ENCODE results near the gene MYO5C.
A peak's percentile ranks its signal among the peaks of the same experiment; 100 is the strongest.

MYO5C gene

GRCh38 chr15:52214553-52214952, 81.1 kb downstream of the MYO5C start:
- DNase-seq (ENCODE audit: low read depth in 1 of 2, low spot score in 1 of 2) = no peak

GRCh38 chr15:52213206-52213605, 82.4 kb downstream of the MYO5C start:
- DNase-seq (ENCODE audit: low read depth in 1 of 2, low spot score in 1 of 2) = no peak

- DNase-seq (ENCODE audit: low read depth in 1 of 2, low spot score in 1 of 2) = peak; percentile 47 to 51
Observed at GRCh38 chr15:52208306-52208946, 87.2 kb downstream of the MYO5C start.

- no peak for DNase-seq (ENCODE audit: low read depth in 1 of 2, low spot score in 1 of 2)
Observed at GRCh38 chr15:52207191-52207590, 88.4 kb downstream of the MYO5C start.

- DNase-seq (ENCODE audit: low read depth in 1 of 2, low spot score in 1 of 2) = no peak
Observed at GRCh38 chr15:52206446-52206845, 89.2 kb downstream of the MYO5C start.

- DNase-seq (ENCODE audit: low read depth in 1 of 2, low spot score in 1 of 2) = no peak
Observed at GRCh38 chr15:52204657-52205056, 90.9 kb downstream of the MYO5C start.

GRCh38 chr15:52200831-52201365, 94.7 kb downstream of the MYO5C start:
- no peak for DNase-seq (ENCODE audit: low read depth in 1 of 2, low spot score in 1 of 2)

GRCh38 chr15:52199271-52199670, 96.3 kb downstream of the MYO5C start:
- no peak for DNase-seq (ENCODE audit: low read depth in 1 of 2, low spot score in 1 of 2)

- DNase-seq (ENCODE audit: low read depth in 1 of 2, low spot score in 1 of 2) = no peak
Observed at GRCh38 chr15:52196891-52197290, 98.7 kb downstream of the MYO5C start.

- no peak for DNase-seq (ENCODE audit: low read depth in 1 of 2, low spot score in 1 of 2)
Observed at GRCh38 chr15:52193791-52194190, 101.8 kb downstream of the MYO5C start.

- DNase-seq (ENCODE audit: low read depth in 1 of 2, low spot score in 1 of 2) = no peak
Observed at GRCh38 chr15:52193321-52193720, 102.3 kb downstream of the MYO5C start.

GRCh38 chr15:52191207-52191606, 104.4 kb downstream of the MYO5C start, which contains the start of gene GNB5:
Gene GNB5, minus strand, starts transcription at chr15:52191392. Its CDS starts 6,716 bp downstream, at chr15:52184676.
- DNase-seq (ENCODE audit: low read depth in 1 of 2, low spot score in 1 of 2) = no peak

GRCh38 chr15:52186651-52187486, 108.7 kb downstream of the MYO5C start:
- no peak for DNase-seq (ENCODE audit: low read depth in 1 of 2, low spot score in 1 of 2)

GRCh38 chr15:52185151-52185561, 110.4 kb downstream of the MYO5C start:
- no peak for DNase-seq (ENCODE audit: low read depth in 1 of 2, low spot score in 1 of 2)

- no peak for DNase-seq (ENCODE audit: low read depth in 1 of 2, low spot score in 1 of 2)
Observed at GRCh38 chr15:52184721-52185120, 110.9 kb downstream of the MYO5C start.

- no peak for DNase-seq (ENCODE audit: low read depth in 1 of 2, low spot score in 1 of 2)
Observed at GRCh38 chr15:52183562-52184173, 111.9 kb downstream of the MYO5C start.

- no peak for DNase-seq (ENCODE audit: low read depth in 1 of 2, low spot score in 1 of 2)
Observed at GRCh38 chr15:52181938-52182780, 113.4 kb downstream of the MYO5C start.

GRCh38 chr15:52180851-52181450, 114.7 kb downstream of the MYO5C start:
- no peak for DNase-seq (ENCODE audit: low read depth in 1 of 2, low spot score in 1 of 2)

- DNase-seq (ENCODE audit: low read depth in 1 of 2, low spot score in 1 of 2) = peak in 1 of 2 donors; percentile 5
Observed at GRCh38 chr15:52180196-52180835, 115.3 kb downstream of the MYO5C start.

Measured in activated CD4-positive, alpha-beta T cell treated with anti-CD3 and anti-CD28 coated beads, Interleukin-2, amount 50 U/mL, for 24 hours (primary cell).